Stimulated activated CD8-positive, alpha-beta memory T cell treated with anti-CD3 and anti-CD28 coated beads, Interleukin-15, amount 100 ng/mL, for 1 hour (primary cell): ENCODE results near the gene CEP250.
A peak's percentile ranks its signal among the peaks of the same experiment; 100 is the strongest.
"Not testable (repeated sequence)": the region's sequence is repeated elsewhere in the genome, so short reads cannot be mapped to it uniquely, and the experiment has no call there.

Experiments used
- DNase-seq: peaks from one replicate; pipeline ENCODE4 v3.0.0-alpha.2; 2020; ENCODE audit warnings: low read depth

CEP250 gene

GRCh38 chr20:35457539-35457938 lies 2.1 kb downstream of the CEP250 start:
- not testable (repeated sequence) for DNase-seq

- no peak for DNase-seq
These were observed 3.0 kb downstream of the CEP250 start for GRCh38 chr20:35458388-35458787.

- DNase-seq = no peak
These were observed 6.2 kb downstream of the CEP250 start for GRCh38 chr20:35461620-35462019.

- no peak for DNase-seq
These were observed 7.0 kb downstream of the CEP250 start for GRCh38 chr20:35462351-35462750.

- peak; percentile 25 for DNase-seq
These were observed 8.3 kb downstream of the CEP250 start for GRCh38 chr20:35463455-35464300.

- no peak for DNase-seq
These were observed 10.6 kb downstream of the CEP250 start for GRCh38 chr20:35465976-35466375.

- DNase-seq = no peak
These were observed 11.5 kb downstream of the CEP250 start for GRCh38 chr20:35466856-35467255.

- DNase-seq = no peak
These were observed 12.2 kb downstream of the CEP250 start for GRCh38 chr20:35467339-35468224.

GRCh38 chr20:35468671-35469334 lies 13.4 kb downstream of the CEP250 start:
- DNase-seq = no peak

- no peak for DNase-seq
These were observed 16.8 kb downstream of the CEP250 start for GRCh38 chr20:35472209-35472608.

- no peak for DNase-seq
These were observed 18.3 kb downstream of the CEP250 start for GRCh38 chr20:35473684-35474083.

- no peak for DNase-seq
These were observed 19.0 kb downstream of the CEP250 start for GRCh38 chr20:35474303-35474871.

- DNase-seq = no peak
These were observed 20.9 kb downstream of the CEP250 start for GRCh38 chr20:35476288-35476687.

- DNase-seq = no peak
These were observed 23.5 kb downstream of the CEP250 start for GRCh38 chr20:35478804-35479472.

- no peak for DNase-seq
These were observed 24.4 kb downstream of the CEP250 start for GRCh38 chr20:35479798-35480197.

- DNase-seq = no peak
These were observed 32.1 kb downstream of the CEP250 start for GRCh38 chr20:35487479-35487878.

GRCh38 chr20:35489717-35490116 lies 34.3 kb downstream of the CEP250 start:
- DNase-seq = no peak

- DNase-seq = peak; percentile 34
These were observed 35.4 kb downstream of the CEP250 start for GRCh38 chr20:35490736-35491181.

- no peak for DNase-seq
These were observed 36.4 kb downstream of the CEP250 start for GRCh38 chr20:35491823-35492222.

- no peak for DNase-seq
These were observed 37.0 kb downstream of the CEP250 start for GRCh38 chr20:35492352-35492751.

- no peak for DNase-seq
These were observed 41.1 kb downstream of the CEP250 start for GRCh38 chr20:35496481-35496880.
